H1 (cell line): ENCODE results near the gene RBM47. TPM values are rescaled to one million over a fixed set of nuclear protein-coding genes. Genes with fewer than 3 reads are reported as not detected.

Experiments
- CTCF ChIA-PET: fragments of 300-600 bp; sonication (Branson Sonifier 250); formaldehyde crosslinking; loops from one replicate; lab custom pipeline; 2021; ENCODE audit not compliant: partially characterized antibody; lab: Charles Lee
- POLR2A ChIA-PET: fragments of 300-600 bp; sonication (Branson Sonifier 250); formaldehyde crosslinking; loops from one replicate; lab custom pipeline; 2021; ENCODE audit warnings: inconsistent platforms; ENCODE audit not compliant: partially characterized antibody; lab: Charles Lee
- DNase-seq, 2 experiments: peaks; one replicate each; pipeline versions ENCODE4 v3.0.0 to v3.0.0-alpha.2; 2010 to 2022; ENCODE audit warnings: low spot score in 2 of 2, low read depth in 1 of 2, mixed read lengths in 1 of 2
- FAIRE-seq: peaks from 2 replicates; lab custom pipeline; 2011; peaks lifted over from hg19 to GRCh38; lab: Jason Lieb, UNC
- H2AFZ ChIP-seq: 2 replicates; pipeline ENCODE4 v1.8.1; 2012; ENCODE audit warnings: low read length, inconsistent platforms
- H2AK5ac ChIP-seq: 2 replicates; pipeline ENCODE4 v1.6.1; 2013; ENCODE audit warnings: low read depth, low read length
- H2BK120ac ChIP-seq: replicated peaks from 2 replicates; pipeline ENCODE3; 2013; ENCODE audit warnings: low read depth, low read length, inconsistent platforms
- H2BK12ac ChIP-seq: 2 replicates; pipeline ENCODE4 v1.6.1; 2013; ENCODE audit warnings: low read depth, low read length
- H2BK15ac ChIP-seq: 2 replicates; pipeline ENCODE4 v1.6.1; 2013; ENCODE audit warnings: low read length
- H2BK20ac ChIP-seq: 2 replicates; pipeline ENCODE4 v1.6.1; 2013; ENCODE audit warnings: low read length
- H2BK5ac ChIP-seq: 2 replicates; pipeline ENCODE4 v1.6.1; 2013; ENCODE audit warnings: low read depth, low read length
- H3K14ac ChIP-seq: 2 replicates; pipeline ENCODE4 v1.6.1; 2013; ENCODE audit warnings: inconsistent platforms; ENCODE audit not compliant: insufficient read length
- H3K18ac ChIP-seq: 2 replicates; pipeline ENCODE4 v1.6.1; 2013; ENCODE audit warnings: low read length; ENCODE audit errors: extremely low read depth
- H3K23ac ChIP-seq: 2 replicates; pipeline ENCODE4 v1.6.1; 2013; ENCODE audit warnings: inconsistent platforms; ENCODE audit not compliant: insufficient read length
- H3K23me2 ChIP-seq: 2 replicates; pipeline ENCODE4 v1.6.1; 2013; ENCODE audit warnings: low read depth, low read length
- H3K27ac ChIP-seq: 2 replicates; pipeline ENCODE4 v1.6.1; 2011; ENCODE audit warnings: low read depth, low read length, inconsistent platforms
- H3K27me3 ChIP-seq, 4 experiments: replicated peaks in 1 of 4; 1 replicate in 1 of 4; 2 replicates in 3 of 4; pipeline versions ENCODE4 v1.6.1 to v1.8.1; 2011 to 2013; ENCODE audit warnings: low read length in 3 of 4, mild to moderate bottlenecking in 3 of 4, inconsistent platforms in 2 of 4, mixed read lengths in 2 of 4, moderate library complexity in 1 of 4; ENCODE audit not compliant: control insufficient read depth in 3 of 4, insufficient read depth in 3 of 4; ENCODE audit errors: extremely low read depth in 1 of 4
- H3K36me3 ChIP-seq, 4 experiments: 2 replicates each; pipeline versions ENCODE4 v1.6.1 to v1.8.1; 2011 to 2013; ENCODE audit warnings: mild to moderate bottlenecking in 4 of 4, low read length in 3 of 4, moderate library complexity in 2 of 4, control low read depth in 1 of 4, inconsistent platforms in 1 of 4; ENCODE audit not compliant: insufficient read depth in 4 of 4, control insufficient read depth in 2 of 4
- H3K4ac ChIP-seq: replicated peaks from 2 replicates; pipeline ENCODE3; 2013; ENCODE audit warnings: low read length, low read depth, mixed read lengths, inconsistent platforms; ENCODE audit not compliant: insufficient read length
- H3K4me1 ChIP-seq, 4 experiments: replicated peaks in 1 of 4; 1 replicate in 1 of 4; 2 replicates in 3 of 4; pipeline versions ENCODE4 v1.6.1 to v1.8.1; 2011 to 2013; ENCODE audit warnings: low read length in 3 of 4, inconsistent platforms in 2 of 4, mixed read lengths in 1 of 4; ENCODE audit not compliant: insufficient read depth in 4 of 4, control insufficient read depth in 3 of 4
- H3K4me2 ChIP-seq, 2 experiments: 2 replicates each; pipeline versions ENCODE4 v1.6.1 to v1.8.1; 2011 to 2013; ENCODE audit warnings: low read depth in 2 of 2, low read length in 2 of 2, control low read depth in 1 of 2, inconsistent platforms in 1 of 2, mild to moderate bottlenecking in 1 of 2; ENCODE audit not compliant: insufficient read depth in 1 of 2
- H3K4me3 ChIP-seq, 4 experiments: fragments of 200-600, 300-600 bp in 1 of 4; sonication (generic), shearing (Covaris generic), sonication (Bioruptor Twin) in 1 of 4; 2 replicates each; pipeline versions ENCODE4 v1.5.1 to v1.8.1; 2011 to 2016; ENCODE audit warnings: low read length in 4 of 4, low read depth in 3 of 4, control low read depth in 2 of 4, inconsistent platforms in 2 of 4, mild to moderate bottlenecking in 2 of 4, mixed read lengths in 1 of 4, moderate library complexity in 1 of 4; ENCODE audit not compliant: insufficient read depth in 2 of 4; ENCODE audit errors: extremely low read depth in 1 of 4
- H3K56ac ChIP-seq: replicated peaks from 2 replicates; pipeline ENCODE3; 2013; ENCODE audit warnings: low read depth, mild to moderate bottlenecking, mixed read lengths, low read length, inconsistent platforms; ENCODE audit not compliant: insufficient read length
- H3K79me1 ChIP-seq: 2 replicates; pipeline ENCODE4 v1.6.1; 2013; ENCODE audit warnings: low read depth, low read length, control low read depth
- H3K79me2 ChIP-seq, 2 experiments: 2 replicates each; pipeline versions ENCODE4 v1.6.1 to v1.8.1; 2012 to 2013; ENCODE audit warnings: low read length in 2 of 2, mild to moderate bottlenecking in 2 of 2, inconsistent platforms in 1 of 2; ENCODE audit not compliant: insufficient read depth in 2 of 2, control insufficient read depth in 1 of 2
- H3K9ac ChIP-seq, 4 experiments: replicated peaks in 1 of 4; 1 replicate in 1 of 4; 2 replicates in 3 of 4; pipeline versions ENCODE4 v1.6.1 to v1.8.1; 2011 to 2013; ENCODE audit warnings: low read depth in 3 of 4, low read length in 3 of 4, control low read depth in 2 of 4, mild to moderate bottlenecking in 2 of 4, moderate library complexity in 2 of 4, inconsistent platforms in 1 of 4; ENCODE audit errors: extremely low read depth in 1 of 4
- H3K9me3 ChIP-seq, 2 experiments: 2 replicates each; pipeline versions ENCODE4 v1.6.1 to v1.8.1; 2012 to 2013; ENCODE audit warnings: mild to moderate bottlenecking in 2 of 2, moderate library complexity in 2 of 2, control low read depth in 1 of 2, inconsistent platforms in 1 of 2, low read depth in 1 of 2, low read length in 1 of 2, mixed read lengths in 1 of 2; ENCODE audit not compliant: insufficient read depth in 2 of 2
- H4K20me1 ChIP-seq, 2 experiments: replicated peaks in 1 of 2; 2 replicates each; pipeline versions ENCODE3 to v1.8.1; 2011 to 2013; ENCODE audit warnings: inconsistent platforms in 2 of 2, low read length in 2 of 2, mild to moderate bottlenecking in 1 of 2; ENCODE audit not compliant: insufficient read depth in 2 of 2, control insufficient read depth in 1 of 2
- H4K5ac ChIP-seq: 2 replicates; pipeline ENCODE4 v1.6.1; 2013; ENCODE audit warnings: low read length, low read depth, mixed read lengths, inconsistent platforms; ENCODE audit not compliant: insufficient read length
- H4K8ac ChIP-seq: 2 replicates; pipeline ENCODE4 v1.8.0; 2013; ENCODE audit warnings: mild to moderate bottlenecking, moderate library complexity, low read length, inconsistent platforms; ENCODE audit not compliant: insufficient read depth; ENCODE audit errors: extremely low read depth
- H4K91ac ChIP-seq: replicated peaks from 2 replicates; pipeline ENCODE3; 2013; ENCODE audit warnings: low read length, mixed read lengths, inconsistent platforms; ENCODE audit not compliant: insufficient read length
- CBX8 ChIP-seq: fragments of 300-800, 300-1000 bp; sonication (generic); IDR thresholded peaks from 2 replicates; pipeline ENCODE4 v1.7.1; 2016; ENCODE audit warnings: low read depth, low read length, borderline replicate concordance
- CEBPB ChIP-seq: IDR thresholded peaks from 2 replicates; pipeline ENCODE4 v1.6.1; 2012; ENCODE audit warnings: low read depth, low read length
- CREB1 ChIP-seq: IDR thresholded peaks from 2 replicates; pipeline ENCODE4 v1.6.1; 2012; ENCODE audit warnings: inconsistent platforms
- HDAC2 ChIP-seq, 2 experiments: fragments of 300-600 bp in 1 of 2; sonication (generic) in 1 of 2; IDR thresholded peaks; 2 replicates each; pipeline ENCODE4 v1.6.1; 2011 to 2012; ENCODE audit warnings: low read depth in 2 of 2, low read length in 2 of 2, mild to moderate bottlenecking in 2 of 2, moderate library complexity in 2 of 2, borderline replicate concordance in 1 of 2, inconsistent platforms in 1 of 2
- KDM5A ChIP-seq: fragments of 200-600 bp; IDR thresholded peaks from 2 replicates; pipeline ENCODE4 v1.7.1; 2012; ENCODE audit warnings: mild to moderate bottlenecking, low read length, inconsistent platforms, mixed read lengths
- PHF8 ChIP-seq: fragments of 200-600 bp; sonication (generic); conservative IDR thresholded peaks from 2 replicates; pipeline ENCODE4 v1.7.1; 2012; ENCODE audit warnings: low read depth, mild to moderate bottlenecking, inconsistent platforms, low read length, moderate library complexity
- SIX5 ChIP-seq: IDR thresholded peaks from 2 replicates; pipeline ENCODE4 v1.6.1; 2011; ENCODE audit warnings: mild to moderate bottlenecking, low read depth, low read length
- SP4 ChIP-seq: IDR thresholded peaks from 2 replicates; pipeline ENCODE4 v1.6.1; 2012; ENCODE audit warnings: low read length, inconsistent platforms
- TAF7 ChIP-seq: optimal IDR thresholded peaks from 2 replicates; pipeline ENCODE3; 2011; ENCODE audit warnings: low read depth, mild to moderate bottlenecking, inconsistent platforms, low read length, moderate library complexity, borderline replicate concordance
- TEAD4 ChIP-seq: IDR thresholded peaks from 2 replicates; pipeline ENCODE4 v1.6.1; 2012; ENCODE audit warnings: low read depth, low read length, inconsistent platforms, mixed read lengths
- whole genome bisulfite sequencing, 2 experiments: shearing (Covaris generic) in 1 of 2; methylation state at CpG; one replicate each; pipeline versions ENCODE4 v1.1.6 to v1.1.7; 2013 to 2015; ENCODE audit warnings: low lambda C conversion rate in 2 of 2, mixed read lengths in 2 of 2, inconsistent platforms in 1 of 2, low coverage in 1 of 2, missing lambda C conversion rate in 1 of 2; ENCODE audit not compliant: insufficient replicate concordance in 2 of 2, insufficient coverage in 1 of 2, insufficient read length in 1 of 2; ENCODE audit errors: extremely low coverage in 1 of 2, missing lambda C conversion rate in 1 of 2; 5-methylcytosine and 5-hydroxymethylcytosine counted together
- polyA plus RNA-seq, 7 experiments: library from polyadenylated mRNA; depleted of rRNA in 3 of 7; stranded (reverse) in 5 of 7; unstranded in 2 of 7; fragments of >200 nt in 5 of 7; fragments of 200-250 nt in 2 of 7; gene quantifications; 1 replicate in 5 of 7; 2 replicates in 1 of 7; 4 replicates in 1 of 7; pipeline versions ENCODE4 v1.2.1 to v1.2.3, GENCODE V29; 2011 to 2013; ENCODE audit warnings: missing spikeins in 2 of 7, mixed read lengths in 2 of 7
- total RNA-seq: library from RNA; stranded (reverse); fragmentation: NEBNext Ultra II Directional; extraction: Animal tissue kit (Norgen Biotek cat#: 25700); gene quantifications from 2 replicates; pipeline ENCODE4 v1.2.1, GENCODE V29; 2021
- TF ChIP-seq, protein P1 (sequence below): IDR thresholded peaks from 2 replicates; pipeline ENCODE4 v1.6.1; 2012; ENCODE audit warnings: inconsistent platforms
- TF ChIP-seq, protein P2 (sequence below): IDR thresholded peaks from 2 replicates; pipeline ENCODE4 v1.6.1; 2012; ENCODE audit warnings: inconsistent platforms

Gene RBM47
- total and polyA plus RNA-seq, 2 of the 8 experiments (the other 6 are each of a cell fraction or from before 2014, with no cell fraction given): 42.8 to 78.9 TPM

DNA sequence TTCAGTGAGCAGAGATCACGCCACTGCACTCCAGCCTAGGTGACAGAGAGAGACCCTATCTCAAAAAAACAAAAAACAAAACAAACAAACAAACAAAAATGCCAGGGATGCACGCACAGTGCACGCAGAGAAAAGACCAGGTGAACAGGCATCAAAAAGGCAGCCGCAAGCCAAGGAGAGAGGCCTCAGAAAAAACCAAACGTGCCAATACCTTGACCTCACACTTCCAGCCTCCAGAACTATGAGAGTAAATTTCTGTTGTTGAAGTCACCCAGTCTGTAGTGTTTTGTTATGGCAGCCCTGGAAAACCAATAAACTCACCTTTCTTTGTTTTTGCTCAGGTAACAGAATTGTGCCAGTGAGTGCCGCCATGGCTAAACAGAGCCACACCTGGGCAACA lies 228.6 kb downstream of the RBM47 start:
- Histone ChIP-seq H3K4me1 (peaks cover 0 to 7% (median 2%) of the 10 kb centered on the region in 4 experiments; a peak in 3 of 7 replicates), H3K56ac (no peak overlapping the region), H2BK20ac (no peak overlapping the region), H4K20me1 (no peaks in the 10 kb centered on the region), H3K27ac (no peak overlapping the region), H2AK5ac (no peak overlapping the region), H4K5ac (no peak overlapping the region), H3K18ac (no peak overlapping the region), H3K27me3 (no peaks in the 10 kb centered on the region), H2BK120ac (no peak overlapping the region), H3K79me1 (no peaks in the 10 kb centered on the region), H3K23me2 (no peaks in the 10 kb centered on the region), H2BK12ac (no peak overlapping the region), H4K91ac (no peak overlapping the region), H2BK15ac (no peak overlapping the region), H3K4ac (no peak overlapping the region), H3K23ac (no peak overlapping the region), H2AFZ (no peak overlapping the region), H3K9me3 (no peaks in the 10 kb centered on the region), H3K79me2 (no peaks in the 10 kb centered on the region), H2BK5ac (no peak overlapping the region), H4K8ac (no peak overlapping the region), H3K36me3 (no peaks in the 10 kb centered on the region), H3K4me3 (no peak overlapping the region), H3K9ac (no peak overlapping the region), H3K14ac (no peak overlapping the region), H3K4me2 (no peak overlapping the region)
- no peak for DNase-seq
- no peak for FAIRE-seq
- ChIA-PET POLR2A (no interaction called here), CTCF (interaction anchor here (0.8 to 1.4 kb wide), 3 partner anchors 8 to 13 kb away, joined by 3 to 6 read pairs (median 4); no protein-coding TSS in a partner anchor)
- TF ChIP-seq SIX5 (no peak), CEBPB (no peak), CREB1 (no peak), TEAD4 (no peak), HDAC2 (IDR thresholded peaks at IDR 0.05; ENCODE audit: borderline replicate concordance in 1 of 2, low read depth in 2 of 2, low read length in 2 of 2) (no peak), KDM5A (no peak), CBX8 (no peak), SP4 (no peak), TAF7 (no peak), PHF8 (no peak)
- TF ChIP-seq, protein P1, sequence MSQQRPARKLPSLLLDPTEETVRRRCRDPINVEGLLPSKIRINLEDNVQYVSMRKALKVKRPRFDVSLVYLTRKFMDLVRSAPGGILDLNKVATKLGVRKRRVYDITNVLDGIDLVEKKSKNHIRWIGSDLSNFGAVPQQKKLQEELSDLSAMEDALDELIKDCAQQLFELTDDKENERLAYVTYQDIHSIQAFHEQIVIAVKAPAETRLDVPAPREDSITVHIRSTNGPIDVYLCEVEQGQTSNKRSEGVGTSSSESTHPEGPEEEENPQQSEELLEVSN: no peak
- TF ChIP-seq, protein P2, sequence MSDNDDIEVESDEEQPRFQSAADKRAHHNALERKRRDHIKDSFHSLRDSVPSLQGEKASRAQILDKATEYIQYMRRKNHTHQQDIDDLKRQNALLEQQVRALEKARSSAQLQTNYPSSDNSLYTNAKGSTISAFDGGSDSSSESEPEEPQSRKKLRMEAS: no peak
- 93% methylated on average over 6 of the region's 6 CpGs; no CpG with 5 or more reads in 1 of the 2 experiments for WGBS, 2 experiments
